HK-2 (cell line): ENCODE results near the gene ZBTB20.
A peak's percentile ranks its signal among the peaks of the same experiment; 100 is the strongest.

ENCODE experiments used
- DNase-seq: peaks from one replicate; pipeline ENCODE4 v3.0.0-alpha.2; 2018; ENCODE audit not compliant: unreplicated experiment

The ZBTB20 gene

DNA sequence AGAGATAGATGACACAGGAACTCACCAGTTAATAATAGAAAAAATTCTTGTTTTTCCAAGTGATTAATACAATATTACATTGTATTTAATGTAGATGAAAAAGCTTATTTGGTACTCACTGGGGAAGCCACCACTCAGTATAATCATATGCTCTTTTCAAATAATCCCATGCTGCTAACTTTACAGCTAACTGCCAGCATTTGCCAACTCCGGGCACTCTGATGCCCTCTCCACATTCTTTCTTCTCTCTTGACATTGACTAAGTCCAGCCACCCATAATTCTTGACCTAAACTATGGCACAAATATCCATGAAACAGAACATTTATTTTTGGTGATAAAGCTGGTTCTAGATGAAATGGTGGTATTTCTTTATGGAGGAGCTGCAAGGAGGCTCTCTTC lies 384.9 kb downstream of the ZBTB20 start:
- DNase-seq = no peak

DNA sequence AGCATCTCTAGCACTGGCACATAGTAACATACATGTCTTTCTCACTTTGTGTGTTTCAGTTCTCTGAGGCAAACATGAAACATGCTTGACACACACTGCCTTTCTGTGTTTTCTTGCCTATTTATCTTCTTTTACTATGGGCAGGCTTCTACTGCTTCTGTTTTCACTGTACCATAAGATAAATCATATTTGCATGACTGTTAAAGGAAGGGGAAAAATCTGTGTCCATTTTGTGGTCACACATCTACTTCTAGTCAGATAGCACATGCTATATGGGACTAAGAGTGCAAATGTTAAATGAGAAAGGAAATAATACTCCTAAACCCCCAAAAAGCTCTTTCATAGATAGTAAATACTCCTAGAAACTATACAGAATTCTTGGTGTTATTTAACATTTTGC lies 386.4 kb downstream of the ZBTB20 start:
- DNase-seq = no peak

GRCh38 chr3:114758831-114759699 lies 388.0 kb downstream of the ZBTB20 start:
- no peak for DNase-seq

DNA sequence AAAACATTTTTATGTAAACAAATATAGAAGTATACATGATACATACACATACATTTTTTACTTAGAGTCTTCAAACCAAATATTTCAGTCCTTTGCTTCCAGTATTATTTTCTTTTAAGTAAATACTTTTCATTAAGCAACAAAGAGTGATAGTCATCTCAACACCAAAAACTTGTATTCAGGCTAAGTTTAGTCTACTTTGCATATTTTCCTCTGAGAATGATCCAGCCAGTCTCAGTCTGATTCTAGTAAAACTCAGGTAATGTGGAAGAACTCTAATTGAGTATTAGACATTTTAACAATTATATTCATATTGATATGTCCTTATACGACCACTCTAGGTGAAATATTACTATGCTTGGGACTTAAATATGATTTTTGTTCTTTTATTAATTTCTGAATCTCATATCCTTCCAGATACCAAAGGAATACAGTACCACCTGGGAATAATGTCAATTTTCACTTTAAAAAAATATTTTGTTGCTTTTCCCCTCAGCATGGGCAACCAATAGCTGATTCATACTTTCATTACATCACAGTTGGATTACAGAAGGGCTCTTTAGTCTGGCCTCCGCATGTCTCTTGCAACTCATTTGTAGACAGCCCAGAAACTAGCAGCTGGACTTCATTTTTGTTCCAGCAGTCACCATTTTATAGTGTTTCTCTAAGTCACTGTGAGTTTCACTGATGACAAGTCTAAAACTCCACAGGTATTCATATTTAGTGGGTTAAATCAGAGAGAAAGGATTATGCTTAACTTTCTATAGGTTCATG lies 390.4 kb downstream of the ZBTB20 start:
- DNase-seq = no peak

- no peak for DNase-seq
Measured at GRCh38 chr3:114746502-114746901, 400.6 kb downstream of the ZBTB20 start.

GRCh38 chr3:114745322-114746240 lies 401.5 kb downstream of the ZBTB20 start:
- DNase-seq = peak; percentile 33

DNA sequence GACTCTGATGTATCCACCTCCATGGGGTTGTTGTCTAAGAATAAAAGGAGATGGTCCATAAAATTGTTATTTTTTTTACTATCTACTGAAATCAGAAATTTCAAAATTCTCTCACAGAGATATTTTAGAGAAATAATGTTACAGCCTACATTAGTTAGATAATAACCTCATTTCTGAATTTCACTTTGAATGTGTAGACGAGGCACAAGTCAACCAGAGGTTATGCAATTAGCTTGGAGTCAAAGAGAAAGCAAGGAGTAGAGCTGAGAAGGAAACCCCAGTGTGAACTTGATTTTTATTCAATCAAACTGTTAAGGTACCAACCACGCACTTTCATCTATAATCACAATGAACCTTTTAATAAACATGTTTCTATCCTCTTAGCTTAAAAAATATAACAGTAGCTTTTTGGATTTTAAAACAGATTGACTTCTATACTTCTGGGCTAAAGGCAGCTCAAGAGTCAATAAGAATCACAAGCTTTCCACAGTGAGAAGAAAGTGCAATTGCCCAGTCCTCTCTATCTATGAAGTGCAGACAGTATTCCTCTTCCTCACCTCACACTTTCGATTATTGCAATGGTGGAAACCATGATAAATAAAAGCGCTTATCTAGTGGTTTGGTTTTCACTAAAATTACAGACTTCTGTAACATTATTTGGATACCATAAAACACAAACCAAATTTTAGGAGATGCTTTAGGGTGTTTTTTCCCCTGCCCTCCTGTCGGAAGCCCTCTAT lies 403.2 kb downstream of the ZBTB20 start:
- DNase-seq = no peak

DNA sequence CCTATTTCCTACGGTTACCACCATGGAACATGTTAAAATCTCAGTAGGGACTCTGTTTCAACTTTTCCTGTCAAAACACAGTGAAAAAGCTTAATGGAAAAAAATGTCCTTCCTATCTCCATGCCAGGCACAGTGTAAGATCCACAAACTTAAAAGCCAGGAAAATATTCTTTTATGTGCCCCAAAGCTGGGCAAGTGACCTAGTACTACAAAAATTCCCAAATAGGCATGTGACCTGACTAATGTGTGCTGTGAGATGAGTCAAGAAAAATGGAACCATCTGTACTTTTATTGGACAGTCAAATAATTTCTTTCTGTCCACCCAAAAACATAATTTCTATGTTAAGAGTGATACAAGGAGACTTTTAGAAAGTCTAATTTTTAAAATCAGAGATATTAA lies 406.0 kb downstream of the ZBTB20 start:
- DNase-seq = no peak

- DNase-seq = no peak
Measured at GRCh38 chr3:114739627-114740026, 407.5 kb downstream of the ZBTB20 start.

DNA sequence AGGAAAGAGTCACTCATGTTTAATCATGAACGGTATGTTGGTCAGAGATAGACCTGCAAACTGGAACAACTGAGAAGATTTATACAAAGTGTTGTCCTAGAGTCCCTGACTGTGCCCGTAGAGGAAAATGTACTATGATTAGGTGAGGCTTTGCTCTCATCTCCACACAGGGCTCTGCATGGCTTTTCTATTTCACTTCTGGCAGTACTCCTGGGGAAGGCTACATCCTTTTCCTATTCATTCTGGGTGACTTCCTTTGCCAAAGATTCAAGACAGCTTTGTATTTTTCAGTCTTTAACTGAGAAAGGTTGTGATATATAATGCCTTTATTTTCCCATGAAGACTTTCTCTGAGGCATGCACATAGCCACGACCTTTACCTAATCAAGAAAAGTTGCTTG lies 414.7 kb downstream of the ZBTB20 start:
- no peak for DNase-seq

- DNase-seq = no peak
Measured at GRCh38 chr3:114730397-114730796, 416.7 kb downstream of the ZBTB20 start.

DNA sequence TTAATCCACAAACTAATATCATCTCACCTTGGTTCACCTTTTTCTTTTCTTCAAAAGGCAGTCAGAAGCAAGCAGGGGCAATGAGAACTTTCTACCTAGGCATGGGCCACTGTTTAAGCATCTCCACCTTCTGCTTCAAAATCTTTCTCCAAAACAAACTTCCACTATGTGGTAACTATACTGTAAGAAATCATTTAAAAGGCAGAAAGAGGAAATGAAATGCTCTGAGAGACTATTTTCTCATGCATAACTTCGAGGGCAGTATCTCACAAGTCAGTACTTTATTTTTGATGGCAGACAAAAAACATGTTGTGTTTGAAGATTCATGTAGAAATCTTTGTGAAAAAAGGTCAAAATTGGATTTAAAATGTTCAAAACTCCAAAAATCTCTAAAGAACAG lies 419.7 kb downstream of the ZBTB20 start:
- no peak for DNase-seq

- no peak for DNase-seq
Measured at GRCh38 chr3:114725966-114726365, 421.1 kb downstream of the ZBTB20 start.

DNA sequence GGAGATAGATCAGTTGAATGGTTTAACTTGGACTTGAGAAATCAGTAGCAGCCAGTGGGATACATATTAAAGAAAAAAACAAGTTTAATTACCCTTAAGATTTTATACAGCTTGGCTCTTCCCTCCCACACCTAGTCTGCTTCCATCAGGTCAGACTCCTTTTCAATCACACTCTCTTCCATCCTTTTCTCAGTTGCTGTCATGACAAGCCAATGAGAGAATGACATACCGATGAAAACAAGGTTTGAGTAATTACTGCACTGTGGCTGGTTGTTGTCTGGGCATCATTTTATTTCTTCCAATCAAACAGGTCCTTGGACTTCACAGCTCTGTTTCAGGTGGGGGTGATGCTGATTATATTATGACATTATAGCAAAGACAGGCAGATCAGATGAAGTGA lies 424.6 kb downstream of the ZBTB20 start:
- no peak for DNase-seq

- no peak for DNase-seq
Measured at GRCh38 chr3:114721864-114722263, 425.2 kb downstream of the ZBTB20 start.

- no peak for DNase-seq
Measured at GRCh38 chr3:114721209-114721608, 425.9 kb downstream of the ZBTB20 start.

GRCh38 chr3:114718898-114719210 lies 428.2 kb downstream of the ZBTB20 start:
- no peak for DNase-seq

GRCh38 chr3:114718071-114718897 lies 428.8 kb downstream of the ZBTB20 start:
- DNase-seq = no peak

DNA sequence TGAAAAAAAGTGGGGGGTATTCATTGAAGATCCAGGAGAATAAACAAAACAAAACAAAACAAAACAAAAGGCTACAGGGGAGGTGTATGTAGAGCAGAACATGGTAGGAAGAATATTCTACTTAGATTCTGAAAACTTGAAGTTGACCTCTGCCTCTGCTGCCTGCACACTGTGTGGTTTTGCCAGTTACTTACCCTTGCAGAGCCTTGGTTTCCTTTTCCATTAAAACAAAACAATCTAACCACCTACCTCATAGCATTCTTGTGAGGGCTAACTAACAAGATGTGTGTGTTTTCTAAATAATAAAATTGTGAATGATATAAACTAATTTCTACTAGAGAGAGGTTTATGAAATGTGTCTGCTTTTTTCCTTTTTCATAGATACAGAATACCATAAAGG lies 430.2 kb downstream of the ZBTB20 start:
- no peak for DNase-seq

DNA sequence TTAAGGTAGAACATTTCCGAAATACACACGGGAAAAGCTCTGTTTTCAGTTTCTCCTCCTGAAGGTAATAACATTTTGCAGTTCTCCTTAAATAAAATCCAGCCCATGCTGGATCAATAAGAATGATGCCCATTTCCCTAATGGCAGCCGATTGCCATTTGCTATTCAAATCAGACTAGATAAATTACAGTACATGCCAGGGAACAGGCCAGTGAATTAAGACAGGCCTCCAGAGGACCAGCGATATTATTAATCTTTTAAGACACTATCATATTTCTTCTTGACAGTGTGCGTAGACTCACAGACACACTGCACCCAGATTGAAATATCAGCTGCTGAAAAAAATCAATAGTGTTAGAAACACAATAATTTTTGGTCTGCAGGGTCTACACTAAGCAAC lies 431.0 kb downstream of the ZBTB20 start:
- no peak for DNase-seq
